GM21825 (cell line): ENCODE measurements around the gene SSX7.
"Not testable (repeated sequence)": the region's sequence is repeated elsewhere in the genome, so short reads cannot be mapped to it uniquely, and the experiment has no call there.

Source experiments
- ATAC-seq: cut with Tn5 transposase; IDR thresholded peaks from one replicate; pipeline ENCODE4 v1.9.1; 2021; ENCODE audit warnings: mild to moderate bottlenecking, moderate library complexity; ENCODE audit not compliant: unreplicated experiment

SSX7 gene, protein sequence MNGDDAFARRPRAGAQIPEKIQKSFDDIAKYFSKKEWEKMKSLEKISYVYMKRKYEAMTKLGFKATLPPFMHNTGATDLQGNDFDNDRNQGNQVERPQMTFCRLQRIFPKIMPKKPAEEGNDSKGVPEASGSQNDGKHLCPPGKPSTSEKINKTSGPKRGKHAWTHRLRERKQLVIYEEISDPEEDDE

DNA sequence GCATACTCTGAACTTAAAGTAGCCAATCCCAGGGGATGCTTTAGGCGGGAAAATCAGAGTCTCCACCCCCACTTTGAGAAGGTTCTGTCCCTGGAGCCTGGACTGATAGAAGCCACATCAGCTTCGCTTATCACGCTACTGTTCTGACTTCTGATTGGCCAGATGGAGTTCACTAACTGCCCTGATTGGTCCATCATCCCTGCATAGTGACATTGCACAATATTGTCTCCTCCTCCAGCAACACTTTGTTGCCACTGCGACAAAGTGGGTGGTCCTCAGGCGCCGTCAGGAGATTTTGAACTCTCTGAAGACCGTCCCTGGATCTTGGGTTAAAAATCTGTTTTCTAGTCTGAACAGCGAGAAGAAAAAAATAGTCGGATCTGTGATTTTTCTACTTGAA lies at the start of gene SSX7:
TSS of gene SSX7 (minus strand) at position 101 of the 400 bp plus-strand sequence. CDS start 1,428 bp downstream, outside the sequence.
- not testable (repeated sequence) for ATAC-seq

DNA sequence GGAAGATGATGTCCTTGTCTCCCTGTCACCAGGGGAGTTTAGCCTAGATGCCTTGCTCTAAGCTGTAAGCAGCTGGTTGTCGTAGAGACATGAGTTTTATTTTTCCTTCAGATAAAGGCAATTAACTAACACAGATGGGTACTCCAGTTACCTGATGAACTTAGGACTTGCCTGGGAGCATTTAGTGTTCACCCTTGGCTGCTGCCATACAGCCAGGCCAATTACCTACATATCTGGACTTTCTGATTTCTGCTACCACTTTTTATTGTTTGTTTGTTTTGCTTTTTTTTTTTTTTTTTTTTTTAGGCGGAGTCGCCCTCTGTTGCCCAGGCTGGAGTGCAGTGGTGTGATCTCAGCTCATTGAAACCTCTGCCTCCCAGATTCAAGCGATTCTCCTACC lies 37.3 kb upstream of the SSX7 start:
- ATAC-seq, result not testable (repeated sequence)

DNA sequence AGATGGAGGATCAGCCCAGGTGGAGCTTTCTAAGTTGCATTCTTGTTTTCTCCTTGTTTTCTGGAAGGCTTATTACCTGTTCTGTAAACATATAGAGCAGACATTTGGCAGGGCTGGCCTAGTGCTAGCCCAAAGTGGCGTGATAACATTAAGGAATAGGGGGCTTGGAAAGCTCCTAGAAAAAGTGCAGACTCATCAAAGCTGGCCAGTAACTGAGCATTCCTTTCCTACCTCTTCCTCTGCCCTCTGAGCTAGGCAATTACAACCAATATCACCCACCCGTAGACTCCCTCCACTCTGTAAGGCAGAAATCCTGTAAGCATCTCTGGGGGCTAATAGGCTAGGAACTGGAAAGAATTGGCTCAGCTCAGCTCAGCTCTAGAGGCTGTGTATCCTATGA lies 7.5 kb upstream of the SSX7 start:
- not testable (repeated sequence) for ATAC-seq

DNA sequence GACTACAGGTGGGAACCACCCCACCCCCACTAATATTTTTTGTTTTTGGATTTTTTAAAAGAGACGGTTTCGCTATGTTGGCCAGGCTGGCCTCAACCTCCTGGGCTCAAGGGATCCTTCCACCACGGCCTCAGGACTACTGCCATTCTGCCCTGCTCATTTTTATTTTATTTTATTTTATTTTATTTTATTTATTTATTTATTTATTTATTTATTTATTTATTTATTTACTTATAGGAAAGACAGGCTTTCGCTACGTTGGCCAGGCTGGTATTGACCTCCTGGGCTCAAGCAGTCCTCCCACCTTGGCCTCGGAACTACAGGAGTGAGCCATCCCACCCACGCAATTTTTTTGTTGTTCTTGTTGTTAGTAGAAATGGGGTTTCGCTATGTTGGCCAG lies 775 bp upstream of the SSX7 start:
- ATAC-seq, result not testable (repeated sequence)

DNA sequence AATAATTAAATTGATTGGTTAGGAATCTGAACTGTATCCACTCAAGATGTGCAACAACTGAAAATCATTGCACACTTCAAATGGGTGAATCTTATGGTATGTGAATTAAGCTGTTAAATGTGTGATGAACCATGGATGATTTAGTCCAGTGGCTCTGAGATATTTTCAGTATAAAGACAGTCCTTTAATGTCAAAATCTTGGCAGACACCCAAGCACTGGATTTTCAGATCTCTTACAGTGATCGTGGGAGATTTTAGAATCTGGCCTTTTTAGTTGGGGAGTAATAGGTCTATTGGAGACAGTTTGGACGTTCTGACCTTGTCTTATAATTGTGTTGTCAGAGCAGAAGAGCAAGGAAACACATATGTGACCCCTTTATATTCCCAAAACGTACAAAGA lies 4.0 kb downstream of the SSX7 start:
- not testable (repeated sequence) for ATAC-seq

DNA sequence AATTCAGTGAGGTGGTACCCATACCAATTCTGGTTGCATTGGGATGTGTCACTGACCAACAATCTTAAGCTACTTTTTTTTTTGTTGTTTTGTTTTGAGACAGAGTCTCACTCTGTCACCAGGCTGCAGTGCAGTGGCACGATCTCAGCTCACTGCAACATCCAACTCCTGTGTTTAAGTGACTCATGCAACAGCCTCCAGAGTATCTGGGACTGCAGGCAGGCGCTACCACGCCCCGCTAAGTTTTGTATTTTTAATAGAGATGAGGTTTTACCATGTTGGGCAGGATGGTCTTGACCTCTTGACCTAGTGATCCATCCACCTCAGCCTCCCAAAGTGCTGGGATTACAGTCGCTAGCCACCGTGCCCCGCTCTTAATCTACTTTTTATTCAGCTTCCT lies 5.7 kb downstream of the SSX7 start:
- not testable (repeated sequence) for ATAC-seq

DNA sequence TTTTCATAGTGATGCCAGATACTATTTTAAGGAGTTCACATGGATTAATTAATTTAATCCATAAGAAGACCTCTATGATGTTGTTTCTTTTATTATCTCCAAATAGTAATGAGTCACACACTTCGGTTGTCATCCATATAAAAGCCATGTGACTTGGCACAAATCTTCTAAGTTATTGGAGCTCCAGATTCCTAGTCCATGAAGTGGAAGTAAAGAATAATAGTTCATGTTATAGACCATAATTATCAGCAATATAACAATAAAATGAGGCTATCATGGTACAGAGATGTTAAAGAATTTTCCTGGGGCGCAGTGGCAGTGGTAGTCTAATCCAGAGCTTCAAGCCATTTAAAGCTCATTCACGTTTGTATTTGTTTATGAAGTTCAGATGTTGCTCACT lies 26.2 kb downstream of the SSX7 start:
- ATAC-seq, result not testable (repeated sequence)

DNA sequence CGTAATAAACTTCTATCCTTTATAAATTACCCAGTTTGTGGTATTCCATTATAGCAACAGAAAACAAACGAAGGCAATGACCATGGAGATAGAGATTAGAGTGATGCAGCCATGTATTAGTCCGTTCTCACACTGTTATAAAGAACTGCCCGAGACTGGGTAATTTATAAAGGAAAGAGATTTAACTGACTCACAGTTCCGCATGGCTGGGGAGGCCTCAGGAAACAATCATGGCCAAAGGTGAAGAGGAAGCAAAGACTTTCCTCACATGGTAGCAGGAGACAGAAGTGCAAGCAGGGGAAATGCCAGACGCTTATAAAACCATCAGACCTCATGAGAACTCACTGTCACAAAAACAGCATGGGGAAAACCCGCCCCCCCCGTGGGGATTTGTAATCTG lies 34.0 kb downstream of the SSX7 start:
- not testable (repeated sequence) for ATAC-seq

DNA sequence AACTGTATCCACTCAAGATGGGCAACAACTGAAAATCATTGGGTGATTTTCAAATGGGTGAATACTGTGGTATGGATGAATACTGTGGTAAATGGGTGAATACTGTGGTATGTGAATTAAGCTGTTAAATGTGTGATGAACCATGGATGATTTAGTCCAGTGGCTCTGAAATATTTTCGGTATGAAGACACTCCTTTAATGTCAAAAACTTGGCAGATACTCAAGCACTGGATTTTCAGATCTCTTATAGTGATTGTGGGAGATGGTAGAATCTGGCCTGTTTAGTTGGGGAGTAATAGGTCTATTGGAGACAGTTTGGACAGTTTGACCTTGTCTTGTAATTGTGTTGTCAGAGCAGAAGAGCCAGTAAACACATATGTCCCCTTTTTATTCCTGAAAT lies 45.7 kb downstream of the SSX7 start:
- ATAC-seq, result no peak

DNA sequence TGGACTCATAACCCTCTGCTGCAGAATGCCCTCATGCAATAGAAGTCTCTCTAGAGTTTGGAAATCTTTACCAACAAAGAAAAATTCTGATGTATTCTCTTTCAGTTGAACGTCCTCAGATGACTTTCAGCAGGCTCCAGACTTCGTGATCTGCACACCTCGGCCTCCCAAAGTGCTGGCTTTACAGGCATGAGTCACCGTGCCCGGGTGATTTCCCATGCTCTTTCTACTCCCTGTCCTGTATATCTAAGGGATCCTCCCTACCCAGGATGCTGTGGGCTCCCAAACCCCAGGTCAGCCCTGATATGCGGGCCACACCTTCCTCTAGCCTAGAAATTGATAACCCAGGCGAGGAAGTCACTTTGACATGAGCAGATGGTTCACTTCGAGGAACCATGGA lies 51.5 kb downstream of the SSX7 start:
- ATAC-seq, result not testable (repeated sequence)

DNA sequence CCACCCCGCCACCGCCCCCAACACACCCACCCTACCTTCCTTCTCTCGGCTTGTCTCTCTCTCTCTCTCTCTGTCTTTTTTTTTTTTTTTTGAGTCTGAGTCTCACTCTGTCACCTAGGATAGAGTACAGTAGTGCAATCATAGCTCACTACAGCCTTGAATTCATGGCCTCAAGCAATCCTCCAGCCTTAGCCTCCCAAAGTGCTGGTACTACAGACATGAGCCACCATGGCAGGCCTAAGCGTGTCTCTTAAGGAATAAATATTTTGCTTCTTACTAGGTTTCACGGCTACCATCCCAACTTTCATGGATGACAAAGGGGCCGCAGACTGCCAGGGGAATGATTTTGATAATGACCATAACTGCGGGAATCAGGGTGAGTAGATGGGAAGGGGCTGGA lies 55.8 kb downstream of the SSX7 start:
- no peak for ATAC-seq

DNA sequence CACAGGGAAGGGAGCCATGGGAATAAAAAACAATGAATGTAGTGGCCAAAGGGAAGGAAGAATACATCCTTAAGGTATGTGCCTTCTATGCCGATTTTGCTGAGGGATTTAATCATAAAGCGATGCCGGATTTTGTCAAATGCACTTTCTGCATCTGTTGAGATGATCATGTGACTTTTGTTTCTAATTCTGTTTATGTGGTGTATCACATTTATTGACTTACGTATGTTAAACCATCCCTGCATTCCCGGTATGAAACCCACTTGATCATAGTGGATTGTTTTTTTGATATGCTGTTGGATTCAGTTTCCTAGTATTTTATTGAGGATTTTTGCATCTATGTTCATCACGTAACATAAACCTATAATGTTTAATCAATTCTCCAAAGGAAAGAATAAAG lies 60.0 kb downstream of the SSX7 start:
- no peak for ATAC-seq
